Liver (tissue), 9 donors: Measurements from ENCODE around the gene LILRA5. TPM values are rescaled to one million over a fixed set of nuclear protein-coding genes. Genes with fewer than 3 reads are reported as not detected.
A peak's percentile ranks its signal among the peaks of the same experiment; 100 is the strongest.

Experiments
- DNase-seq: peaks from one replicate; pipeline ENCODE4 v3.0.0-alpha.2; 2017; ENCODE audit warnings: low spot score
- H3K27ac ChIP-seq, 2 donors: one replicate each; pipeline ENCODE4 v1.7.0; 2013; ENCODE audit warnings: inconsistent platforms in 2 of 2, low read length in 2 of 2, control low read depth in 1 of 2, low read depth in 1 of 2, mild to moderate bottlenecking in 1 of 2
- H3K27me3 ChIP-seq, 4 donors: one replicate each; pipeline versions ENCODE4 v1.6.1 to v1.7.0; 2013; ENCODE audit warnings: low read length in 3 of 4, inconsistent platforms in 1 of 4, mild to moderate bottlenecking in 1 of 4, moderate library complexity in 1 of 4; ENCODE audit not compliant: control insufficient read depth in 4 of 4, insufficient read depth in 4 of 4
- H3K36me3 ChIP-seq, 4 donors: one replicate each; pipeline versions ENCODE4 v1.6.1 to v1.7.0; 2013; ENCODE audit warnings: low read length in 3 of 4, mild to moderate bottlenecking in 3 of 4, low read depth in 1 of 4, moderate library complexity in 1 of 4; ENCODE audit not compliant: control insufficient read depth in 4 of 4, insufficient read depth in 3 of 4
- H3K4me1 ChIP-seq, 4 donors: one replicate each; pipeline versions ENCODE4 v1.6.1 to v1.7.0; 2013; ENCODE audit warnings: low read length in 3 of 4, mild to moderate bottlenecking in 3 of 4, moderate library complexity in 1 of 4; ENCODE audit not compliant: control insufficient read depth in 4 of 4, insufficient read depth in 4 of 4
- H3K4me3 ChIP-seq, 3 donors: one replicate each; pipeline versions ENCODE4 v1.6.1 to v1.7.0; 2013; ENCODE audit warnings: low read length in 3 of 3, control low read depth in 1 of 3, low read depth in 1 of 3, mild to moderate bottlenecking in 1 of 3
- H3K9ac ChIP-seq, 2 donors: one replicate each; pipeline ENCODE4 v1.7.0; 2013; ENCODE audit warnings: low read length in 2 of 2, mild to moderate bottlenecking in 2 of 2, moderate library complexity in 2 of 2, control low read depth in 1 of 2, low read depth in 1 of 2
- H3K9me3 ChIP-seq, 4 donors: one replicate each; pipeline versions ENCODE4 v1.6.1 to v1.7.0; 2013; ENCODE audit warnings: low read length in 3 of 4; ENCODE audit not compliant: control insufficient read depth in 4 of 4
- CTCF ChIP-seq: fragments of 150-350 bp; IDR thresholded peaks from 2 replicates; pipeline ENCODE4 v1.5.1; 2017; ENCODE audit warnings: improper control_type of control experiment, low read depth, low read length; ENCODE audit not compliant: missing input control
- EGR1 ChIP-seq, 2 donors: IDR thresholded peaks; 2 replicates each; pipeline ENCODE4 v1.6.1; 2016 to 2018; ENCODE audit warnings: antibody characterized with exemption in 2 of 2, low read depth in 2 of 2
- FOXA1 ChIP-seq: IDR thresholded peaks from 2 replicates; pipeline ENCODE4 v1.6.1; 2016; ENCODE audit warnings: antibody characterized with exemption
- FOXA2 ChIP-seq: IDR thresholded peaks from 2 replicates; pipeline ENCODE4 v1.6.1; 2016; ENCODE audit warnings: antibody characterized with exemption
- GABPA ChIP-seq, 2 donors: IDR thresholded peaks in 1 of 2; conservative IDR thresholded peaks in 1 of 2; 2 replicates each; pipeline ENCODE4 v1.6.1; 2016; ENCODE audit warnings: antibody characterized with exemption in 2 of 2, mild to moderate bottlenecking in 1 of 2, moderate library complexity in 1 of 2
- HNF4A ChIP-seq, 2 donors: conservative IDR thresholded peaks; 2 replicates each; pipeline ENCODE4 v1.6.1; 2016; ENCODE audit warnings: antibody characterized with exemption in 2 of 2, mild to moderate bottlenecking in 2 of 2
- HNF4G ChIP-seq: IDR thresholded peaks from 2 replicates; pipeline ENCODE4 v1.6.1; 2016; ENCODE audit warnings: antibody characterized with exemption
- JUND ChIP-seq, 2 donors: IDR thresholded peaks; 2 replicates each; pipeline ENCODE4 v1.6.1; 2016; ENCODE audit warnings: antibody characterized with exemption in 2 of 2
- MAX ChIP-seq: IDR thresholded peaks from 2 replicates; pipeline ENCODE4 v1.6.1; 2016; ENCODE audit warnings: antibody characterized with exemption
- NR2F2 ChIP-seq: IDR thresholded peaks from 2 replicates; pipeline ENCODE4 v1.6.1; 2016; ENCODE audit warnings: antibody characterized with exemption
- RAD21 ChIP-seq, 2 donors: IDR thresholded peaks; 2 replicates each; pipeline ENCODE4 v1.6.1; 2016; ENCODE audit warnings: antibody characterized with exemption in 2 of 2, mild to moderate bottlenecking in 2 of 2
- REST ChIP-seq: IDR thresholded peaks from 2 replicates; pipeline ENCODE4 v1.6.1; 2016; ENCODE audit warnings: antibody characterized with exemption, mild to moderate bottlenecking
- RXRA ChIP-seq, 2 donors: IDR thresholded peaks; 2 replicates each; pipeline ENCODE4 v1.6.1; 2017 to 2018; ENCODE audit warnings: antibody characterized with exemption in 2 of 2, mild to moderate bottlenecking in 1 of 2
- SP1 ChIP-seq: IDR thresholded peaks from 2 replicates; pipeline ENCODE4 v1.6.1; 2018; ENCODE audit warnings: antibody characterized with exemption, mild to moderate bottlenecking
- TAF1 ChIP-seq: conservative IDR thresholded peaks from 2 replicates; pipeline ENCODE4 v1.6.1; 2016; ENCODE audit warnings: antibody characterized with exemption, mild to moderate bottlenecking
- YY1 ChIP-seq: IDR thresholded peaks from 2 replicates; pipeline ENCODE4 v1.6.1; 2016; ENCODE audit warnings: antibody characterized with exemption, mild to moderate bottlenecking
- ZBTB33 ChIP-seq: IDR thresholded peaks from 2 replicates; pipeline ENCODE4 v1.6.1; 2016; ENCODE audit warnings: antibody characterized with exemption
- WGBS: extraction: QIAGEN DNeasy Blood & Tissue Kit; methylation state at CpG from one replicate; pipeline ENCODE4 v1.1.7; 2013; 5-methylcytosine and 5-hydroxymethylcytosine counted together
- polyA plus RNA-seq, 2 donors: library from polyadenylated mRNA; stranded (reverse) in 1 of 2; unstranded in 1 of 2; fragments of 200-250 nt in 1 of 2; fragments of >200 nt in 1 of 2; fragmentation: Nextera tagmentation in 1 of 2; extraction: Ambion mirVana in 1 of 2; gene quantifications; one replicate each; pipeline versions ENCODE4 v1.2.1 to v1.2.3, GENCODE V29; 2013 to 2015
- total RNA-seq, 2 donors: library from RNA; depleted of rRNA; stranded (reverse); fragments of >200 nt; gene quantifications; one replicate each; pipeline ENCODE4 v1.2.3, GENCODE V29; 2014
- TF ChIP-seq, protein P1 (sequence below): IDR thresholded peaks from 2 replicates; pipeline ENCODE4 v1.6.1; 2016; ENCODE audit warnings: antibody characterized with exemption
- donor health status: healthy.
- donor health status: healthy.
- donor health status: healthy.
- donor health status: healthy.
- donor health status: healthy.

LILRA5 gene
- total and polyA plus RNA-seq, 4 donors = 0.58 to 8.7 (median 4.6) TPM

DNA sequence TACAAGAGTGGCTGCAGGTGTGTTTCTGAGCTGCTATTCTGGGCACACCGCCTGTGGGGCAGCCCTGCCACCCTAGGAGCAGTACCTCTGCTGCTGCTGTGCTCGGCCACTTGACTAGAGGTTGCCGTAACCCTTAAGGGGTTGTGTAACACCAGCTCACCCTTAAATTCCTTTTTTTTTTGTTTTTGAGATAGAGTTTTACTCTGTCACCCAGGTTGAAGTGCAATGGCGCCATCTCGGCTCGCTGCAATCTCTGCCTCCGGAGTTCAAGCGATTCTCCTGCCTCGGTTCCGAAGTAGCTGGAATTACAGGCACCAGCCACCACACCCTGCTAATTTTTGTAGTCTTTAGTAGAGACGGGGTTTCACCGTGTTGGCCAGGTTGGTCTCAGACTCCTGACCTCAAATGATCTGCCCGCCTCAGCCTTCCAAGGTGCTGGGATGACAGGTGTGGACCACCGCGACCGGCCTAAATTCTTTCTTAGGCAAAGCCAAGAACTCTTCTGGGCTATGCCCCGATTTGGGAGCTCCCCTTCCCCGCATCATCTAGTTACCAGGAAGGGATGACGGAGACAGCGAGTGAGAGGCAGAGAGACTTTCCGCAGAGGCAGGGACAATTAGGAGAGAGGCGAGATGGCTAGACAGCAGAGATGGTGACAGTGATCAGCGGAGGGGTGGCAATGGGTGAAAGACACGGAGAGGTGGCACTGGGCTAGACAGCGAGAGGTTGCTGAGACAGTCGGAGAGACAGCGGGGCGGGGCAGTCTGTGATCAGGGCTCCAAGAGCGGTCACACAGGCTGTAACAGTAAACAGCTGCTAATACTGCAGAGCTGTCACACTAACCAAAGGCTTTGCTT is 4.4 kb upstream of the LILRA5 start:
- no peak overlapping the region for H3K9ac ChIP-seq
- 73% methylated on average over 29 of the region's 29 CpGs for WGBS
- TF ChIP-seq CTCF = no peak
- TF ChIP-seq TAF1 = no peak
- no peak for TF ChIP-seq YY1
- TF ChIP-seq, protein P1, sequence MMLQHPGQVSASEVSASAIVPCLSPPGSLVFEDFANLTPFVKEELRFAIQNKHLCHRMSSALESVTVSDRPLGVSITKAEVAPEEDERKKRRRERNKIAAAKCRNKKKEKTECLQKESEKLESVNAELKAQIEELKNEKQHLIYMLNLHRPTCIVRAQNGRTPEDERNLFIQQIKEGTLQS = no peak
- TF ChIP-seq RXRA (IDR thresholded peaks at IDR 0.05) = no peak
- no peak for TF ChIP-seq NR2F2
- TF ChIP-seq HNF4A (conservative IDR thresholded peaks at IDR 0.05) = no peak
- no peak for TF ChIP-seq JUND (IDR thresholded peaks at IDR 0.05)
- TF ChIP-seq FOXA1 = no peak
- no peak for TF ChIP-seq SP1
- no peak for TF ChIP-seq GABPA (IDR thresholded peaks at IDR 0.05 in 1 of 2, conservative IDR thresholded peaks at IDR 0.05 in 1 of 2)
- TF ChIP-seq FOXA2 = no peak
- TF ChIP-seq MAX = no peak
- TF ChIP-seq RAD21 (IDR thresholded peaks at IDR 0.05) = no peak
- no peak for TF ChIP-seq HNF4G
- TF ChIP-seq EGR1 (IDR thresholded peaks at IDR 0.05; ENCODE audit: low read depth in 2 of 2) = no peak
- TF ChIP-seq REST = no peak
- TF ChIP-seq ZBTB33 = no peak
- no peaks in the 10 kb centered on the region for H3K4me1 ChIP-seq
- peaks cover 0 to 2% (median 0%) of the 10 kb centered on the region in 4 donors for H3K9me3 ChIP-seq
- no peaks in the 10 kb centered on the region for H3K36me3 ChIP-seq
- H3K4me3 ChIP-seq = no peak overlapping the region
- DNase-seq = no peak
- H3K27me3 ChIP-seq = peaks cover 0 to 3% (median 1%) of the 10 kb centered on the region in 4 donors
- H3K27ac ChIP-seq = peak overlapping the region in 1 of 2 donors; percentile 64
